Fibroblast of skin of scalp (primary cell): ENCODE data around the gene GRAMD4.

Source experiments
- DNase-seq: peaks from one replicate; pipeline ENCODE4 v3.0.0-alpha.2; 2013

The GRAMD4 gene

GRCh38 chr22:46583571-46583970, 36.6 kb upstream of the GRAMD4 start:
- DNase-seq, result no peak

- peak; percentile 67 for DNase-seq
Measured at GRCh38 chr22:46584081-46584921, 35.9 kb upstream of the GRAMD4 start.

GRCh38 chr22:46585340-46586122, 34.7 kb upstream of the GRAMD4 start:
- no peak for DNase-seq

GRCh38 chr22:46586123-46586519, 34.1 kb upstream of the GRAMD4 start:
- no peak for DNase-seq

- no peak for DNase-seq
Measured at GRCh38 chr22:46586531-46587011, 33.6 kb upstream of the GRAMD4 start.

- no peak for DNase-seq
Measured at GRCh38 chr22:46587061-46587460, 33.1 kb upstream of the GRAMD4 start.

GRCh38 chr22:46587492-46588278, 32.5 kb upstream of the GRAMD4 start:
- DNase-seq, result no peak

- DNase-seq, result no peak
Measured at GRCh38 chr22:46588279-46589140, 31.7 kb upstream of the GRAMD4 start.

GRCh38 chr22:46589141-46589748, 30.9 kb upstream of the GRAMD4 start:
- DNase-seq, result no peak

- no peak for DNase-seq
Measured at GRCh38 chr22:46589871-46590271, 30.3 kb upstream of the GRAMD4 start.

- DNase-seq, result no peak
Measured at GRCh38 chr22:46590334-46590733, 29.9 kb upstream of the GRAMD4 start.

GRCh38 chr22:46591930-46592329, 28.3 kb upstream of the GRAMD4 start:
- DNase-seq, result no peak

GRCh38 chr22:46592390-46592872, 27.8 kb upstream of the GRAMD4 start:
- peak; percentile 94 for DNase-seq

GRCh38 chr22:46593211-46593681, 26.9 kb upstream of the GRAMD4 start:
- DNase-seq, result no peak

- no peak for DNase-seq
Measured at GRCh38 chr22:46593996-46594946, 25.9 kb upstream of the GRAMD4 start.

- DNase-seq, result no peak
Measured at GRCh38 chr22:46594947-46595298, 25.3 kb upstream of the GRAMD4 start.

- no peak for DNase-seq
Measured at GRCh38 chr22:46595545-46595944, 24.6 kb upstream of the GRAMD4 start.

- DNase-seq, result no peak
Measured at GRCh38 chr22:46596032-46596441, 24.1 kb upstream of the GRAMD4 start.

GRCh38 chr22:46596819-46597218, 23.4 kb upstream of the GRAMD4 start:
- no peak for DNase-seq

- DNase-seq, result no peak
Measured at GRCh38 chr22:46598224-46598623, 22.0 kb upstream of the GRAMD4 start.
